Vagina (tissue), 2 donors: Measurements from ENCODE around the gene AMOT. TPM values are rescaled to one million over a fixed set of nuclear protein-coding genes. Genes with fewer than 3 reads are reported as not detected.

Source experiments
- DNase-seq, 2 donors: peaks; one replicate each; pipeline ENCODE4 v3.0.0-alpha.2; 2017; ENCODE audit errors: extremely low spot score in 2 of 2
- H3K27ac ChIP-seq: fragments of 200-600 bp; sonication (generic); one replicate; pipeline ENCODE4 v1.5.1; 2019
- H3K27me3 ChIP-seq: fragments of 200-600 bp; sonication (generic); one replicate; pipeline ENCODE4 v1.5.1; 2019
- H3K36me3 ChIP-seq, 2 donors: fragments of 200-600 bp; sonication (generic); one replicate each; pipeline ENCODE4 v1.5.1; 2017 to 2019
- H3K4me1 ChIP-seq: fragments of 200-600 bp; sonication (generic); one replicate; pipeline ENCODE4 v1.5.1; 2019
- H3K4me3 ChIP-seq, 2 donors: fragments of 200-600 bp; sonication (generic); 1 replicate in 1 of 2; 2 replicates in 1 of 2; pipeline ENCODE4 v1.5.1; 2016 to 2019
- H3K9me3 ChIP-seq: fragments of 200-600 bp; sonication (generic); one replicate; pipeline ENCODE4 v1.5.1; 2019
- POLR2A ChIP-seq, 2 donors: fragments of 450-650 bp; IDR thresholded peaks; one replicate each; pipeline ENCODE4 v1.6.1; 2017; ENCODE audit warnings: antibody characterized with exemption in 2 of 2, mild to moderate bottlenecking in 2 of 2, moderate library complexity in 2 of 2
- POLR2AphosphoS5 ChIP-seq, 2 donors: sonication (generic); formaldehyde crosslinking; IDR thresholded peaks; one replicate each; pipeline ENCODE4 v1.9.0; 2017; ENCODE audit warnings: antibody characterized with exemption in 2 of 2, mild to moderate bottlenecking in 2 of 2, low read depth in 1 of 2; ENCODE audit not compliant: insufficient read depth in 1 of 2
- intact Hi-C: fragments of 100-400 bp; cut with DNase I; formaldehyde crosslinking; loops from one replicate; pipeline ENCODE4 v1.15.1; 2023
- total RNA-seq: library from RNA; depleted of rRNA; stranded (reverse); fragments of >200 nt; gene quantifications from one replicate; pipeline ENCODE4 v1.2.3, GENCODE V29; 2016
- TF ChIP-seq, protein P1 (sequence below), 3 experiments: fragments of 450-650 bp in 2 of 3; fragments of 200-600 bp in 1 of 3; sonication (generic) in 1 of 3; IDR thresholded peaks; one replicate each; pipeline ENCODE4 v1.5.1; 2017 to 2019; ENCODE audit warnings: antibody characterized with exemption in 3 of 3, mild to moderate bottlenecking in 2 of 3, moderate library complexity in 2 of 3

AMOT gene
- total RNA-seq, 1 donor from 2014 or later = 9.8 TPM

DNA sequence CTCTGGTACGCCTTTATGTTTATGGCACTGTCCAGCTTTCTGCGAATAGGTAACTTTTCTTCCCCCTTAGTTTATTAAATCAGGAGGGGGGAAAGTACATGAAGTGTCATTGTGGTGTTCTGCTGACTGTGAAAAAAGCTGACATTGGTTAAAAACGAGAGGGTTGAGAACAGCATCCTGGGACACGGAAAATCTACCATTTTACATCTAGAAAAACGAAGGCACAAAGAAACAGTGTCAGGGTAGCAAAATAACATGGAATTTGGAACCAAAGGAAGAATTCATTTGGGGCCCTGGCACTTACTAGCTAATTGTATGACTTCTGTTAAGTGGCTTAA lies 1.2 kb upstream of the AMOT start:
- Histone ChIP-seq H3K4me3 (peak overlapping the region; percentile 8 to 61), H3K36me3 (no peaks in the 10 kb centered on the region), H3K27ac (peak overlapping the region; percentile 72), H3K9me3 (no peaks in the 10 kb centered on the region), H3K27me3 (peaks cover 5% of the 10 kb centered on the region), H3K4me1 (no peaks in the 10 kb centered on the region)
- intact Hi-C loops = no loop called here
- no peak for DNase-seq
- TF ChIP-seq, protein P1, sequence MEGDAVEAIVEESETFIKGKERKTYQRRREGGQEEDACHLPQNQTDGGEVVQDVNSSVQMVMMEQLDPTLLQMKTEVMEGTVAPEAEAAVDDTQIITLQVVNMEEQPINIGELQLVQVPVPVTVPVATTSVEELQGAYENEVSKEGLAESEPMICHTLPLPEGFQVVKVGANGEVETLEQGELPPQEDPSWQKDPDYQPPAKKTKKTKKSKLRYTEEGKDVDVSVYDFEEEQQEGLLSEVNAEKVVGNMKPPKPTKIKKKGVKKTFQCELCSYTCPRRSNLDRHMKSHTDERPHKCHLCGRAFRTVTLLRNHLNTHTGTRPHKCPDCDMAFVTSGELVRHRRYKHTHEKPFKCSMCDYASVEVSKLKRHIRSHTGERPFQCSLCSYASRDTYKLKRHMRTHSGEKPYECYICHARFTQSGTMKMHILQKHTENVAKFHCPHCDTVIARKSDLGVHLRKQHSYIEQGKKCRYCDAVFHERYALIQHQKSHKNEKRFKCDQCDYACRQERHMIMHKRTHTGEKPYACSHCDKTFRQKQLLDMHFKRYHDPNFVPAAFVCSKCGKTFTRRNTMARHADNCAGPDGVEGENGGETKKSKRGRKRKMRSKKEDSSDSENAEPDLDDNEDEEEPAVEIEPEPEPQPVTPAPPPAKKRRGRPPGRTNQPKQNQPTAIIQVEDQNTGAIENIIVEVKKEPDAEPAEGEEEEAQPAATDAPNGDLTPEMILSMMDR (IDR thresholded peaks at IDR 0.05) = no peak
- TF ChIP-seq POLR2A (IDR thresholded peaks at IDR 0.05) (no peak), POLR2AphosphoS5 (IDR thresholded peaks at IDR 0.05; ENCODE audit: insufficient read depth in 1 of 2, low read depth in 1 of 2) (no peak)

DNA sequence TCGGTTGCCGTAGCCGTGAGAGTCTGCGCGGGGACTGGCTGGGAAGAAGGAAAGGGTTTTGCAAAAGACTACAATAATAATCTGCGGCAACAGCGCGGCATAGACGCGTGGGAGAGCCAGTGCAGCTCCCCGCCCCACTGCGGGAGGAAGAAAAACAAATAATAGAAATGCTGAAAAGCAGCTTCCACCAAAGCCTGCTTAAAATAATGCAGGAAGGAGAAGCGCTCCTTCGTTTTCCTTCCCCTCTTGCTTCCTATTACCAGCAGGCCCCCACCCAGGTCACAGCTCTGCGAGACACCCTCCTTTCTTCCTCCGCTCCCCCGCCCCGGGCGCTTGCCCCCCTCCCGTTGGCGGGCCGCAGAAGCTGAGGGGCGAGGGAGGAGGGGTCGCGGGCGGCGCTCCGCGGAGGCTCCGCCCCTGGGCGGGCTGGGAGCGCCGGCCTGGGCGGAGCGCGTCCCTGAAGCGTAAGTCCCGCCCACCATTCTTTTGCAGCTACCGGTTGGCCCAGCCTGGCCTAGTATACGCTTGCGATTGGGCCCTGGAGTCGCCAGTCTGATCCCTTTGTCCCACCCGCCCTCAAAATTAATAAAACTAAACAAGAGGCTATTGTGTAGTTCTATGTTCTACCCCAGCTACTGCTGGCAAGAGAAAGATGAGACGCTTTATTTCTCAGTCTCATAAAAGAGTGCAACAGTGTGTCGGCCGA lies 636 bp upstream of the AMOT start:
- intact Hi-C loops = no loop called here
- Histone ChIP-seq H3K9me3 (no peaks in the 10 kb centered on the region), H3K27ac (peak overlapping the region; percentile 72), H3K27me3 (peaks cover 5% of the 10 kb centered on the region), H3K4me3 (peak overlapping the region; percentile 51 to 61), H3K4me1 (no peaks in the 10 kb centered on the region), H3K36me3 (no peaks in the 10 kb centered on the region)
- peak in 1 of 2 donors; percentile 6 for TF ChIP-seq POLR2AphosphoS5 (IDR thresholded peaks at IDR 0.05; ENCODE audit: insufficient read depth in 1 of 2, low read depth in 1 of 2)
- TF ChIP-seq POLR2A (IDR thresholded peaks at IDR 0.05) = no peak
- TF ChIP-seq, protein P1 (IDR thresholded peaks at IDR 0.05) = no peak
- no peak for DNase-seq

DNA sequence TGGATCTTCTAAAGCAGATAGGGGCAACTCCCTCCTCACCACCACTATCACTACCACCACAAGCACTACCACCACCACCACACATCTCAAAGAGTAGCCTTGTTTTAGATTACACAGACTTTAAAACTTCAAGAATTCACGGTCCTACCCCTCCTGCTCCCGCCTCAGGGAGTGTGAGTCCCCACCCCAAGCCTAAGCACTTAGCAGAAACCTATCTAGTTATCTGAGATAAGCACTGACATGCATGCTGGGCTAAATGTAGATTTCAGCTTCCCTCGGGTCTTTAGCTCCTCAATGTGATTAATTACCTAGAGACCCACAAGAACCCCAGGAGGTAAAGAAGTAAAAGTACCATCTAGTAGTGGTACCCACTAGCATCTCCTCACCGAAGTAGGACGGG lies 775 bp downstream of the AMOT start:
- Histone ChIP-seq H3K4me1 (no peaks in the 10 kb centered on the region), H3K9me3 (no peaks in the 10 kb centered on the region), H3K4me3 (peak overlapping the region; percentile 51 to 61), H3K36me3 (no peaks in the 10 kb centered on the region), H3K27me3 (peaks cover 5% of the 10 kb centered on the region), H3K27ac (peak overlapping the region; percentile 72)
- no peak for TF ChIP-seq POLR2AphosphoS5 (IDR thresholded peaks at IDR 0.05; ENCODE audit: insufficient read depth in 1 of 2, low read depth in 1 of 2)
- TF ChIP-seq, protein P1 (IDR thresholded peaks at IDR 0.05) = no peak
- no peak for TF ChIP-seq POLR2A (IDR thresholded peaks at IDR 0.05)
- intact Hi-C loops = no loop called here
- no peak for DNase-seq

DNA sequence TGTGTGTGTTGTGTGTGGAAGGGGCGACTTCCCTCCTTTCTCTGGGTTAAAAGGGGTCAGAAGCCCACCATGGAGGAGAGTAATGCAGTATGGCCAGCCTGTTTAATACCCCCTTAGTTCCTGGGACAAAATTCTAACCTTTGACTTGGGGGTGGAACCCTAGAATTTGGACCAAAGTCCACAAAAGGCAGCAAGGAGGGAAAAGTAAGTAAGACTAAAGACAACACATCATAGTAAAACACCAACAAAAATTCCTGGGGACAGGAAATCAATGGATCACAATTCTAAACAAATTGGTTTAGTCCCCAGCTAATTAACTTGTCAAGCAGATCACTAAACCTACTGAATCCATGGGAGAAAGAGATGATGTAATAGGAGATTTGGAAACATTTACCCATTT lies 3.1 kb downstream of the AMOT start:
- TF ChIP-seq POLR2AphosphoS5 (IDR thresholded peaks at IDR 0.05; ENCODE audit: insufficient read depth in 1 of 2, low read depth in 1 of 2) (no peak), POLR2A (IDR thresholded peaks at IDR 0.05) (no peak)
- TF ChIP-seq, protein P1 (IDR thresholded peaks at IDR 0.05) = no peak
- Histone ChIP-seq H3K27ac (no peak overlapping the region), H3K4me3 (no peak overlapping the region), H3K36me3 (no peaks in the 10 kb centered on the region), H3K27me3 (peaks cover 5% of the 10 kb centered on the region), H3K9me3 (no peaks in the 10 kb centered on the region), H3K4me1 (peaks cover 8% of the 10 kb centered on the region)
- no peak for DNase-seq
- intact Hi-C loops = no loop called here

DNA sequence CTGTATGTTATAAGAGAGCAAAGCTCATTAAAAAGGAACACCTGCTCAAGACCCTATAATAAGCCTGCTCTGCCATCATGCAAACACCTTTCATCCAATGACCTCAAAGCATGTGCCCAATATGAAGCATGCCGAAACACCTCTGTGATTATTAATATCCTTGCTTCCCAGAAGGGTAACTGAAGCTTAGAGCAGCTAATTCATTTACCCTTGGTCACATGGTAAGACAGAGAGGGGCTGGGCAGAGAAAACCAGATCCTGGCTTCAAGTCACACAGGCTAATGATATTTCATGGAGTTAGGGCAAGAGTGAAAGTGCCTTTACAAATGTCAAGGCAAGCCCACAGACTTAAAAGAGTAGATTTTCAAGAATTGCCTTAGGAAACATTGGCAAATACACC lies 5.6 kb downstream of the AMOT start:
- H3K4me3 ChIP-seq = no peak overlapping the region
- H3K27ac ChIP-seq = no peak overlapping the region
- no peak for DNase-seq
- no peaks in the 10 kb centered on the region for H3K27me3 ChIP-seq
- intact Hi-C loops = no loop called here
- no peaks in the 10 kb centered on the region for H3K36me3 ChIP-seq
- no peak for TF ChIP-seq POLR2A (IDR thresholded peaks at IDR 0.05)
- TF ChIP-seq, protein P1 (IDR thresholded peaks at IDR 0.05) = no peak
- TF ChIP-seq POLR2AphosphoS5 (IDR thresholded peaks at IDR 0.05; ENCODE audit: insufficient read depth in 1 of 2, low read depth in 1 of 2) = no peak
- peaks cover 8% of the 10 kb centered on the region for H3K4me1 ChIP-seq
- H3K9me3 ChIP-seq = no peaks in the 10 kb centered on the region
